ENCODE results near the gene HECA.

GRCh38 chr6:139143111-139143510, 8.2 kb downstream of the HECA start:
- no peak for TF ChIP-seq CTCF (IDR thresholded peaks at IDR 0.05)
- TF ChIP-seq POLR2A (IDR thresholded peaks at IDR 0.05), result no peak
